Right lobe of liver (tissue), 6 donors: ENCODE results near the gene ENTPD3. TPM values are rescaled to one million over a fixed set of nuclear protein-coding genes. Genes with fewer than 3 reads are reported as not detected.

Experiments used
- ATAC-seq, 4 donors: fragments of 200-7000 bp; cut with Tn5 transposase; one replicate each; pipeline ENCODE4 v1.9.1; 2020; ENCODE audit warnings: mild to moderate bottlenecking in 4 of 4, moderate library complexity in 4 of 4
- DNase-seq, 3 donors: peaks; one replicate each; pipeline ENCODE4 v3.0.0-alpha.2; 2020
- H3K27ac ChIP-seq, 3 donors: fragments of 200-600 bp; one replicate each; pipeline ENCODE4 v1.8.0; 2022
- H3K27me3 ChIP-seq, 2 donors: fragments of 200-600 bp; one replicate each; pipeline ENCODE4 v1.8.0; 2022
- H3K36me3 ChIP-seq, 4 donors: fragments of 200-600 bp; sonication (generic) in 1 of 4; one replicate each; pipeline versions ENCODE4 v1.5.1 to v1.8.0; 2017 to 2022; ENCODE audit warnings: control low read depth in 1 of 4
- H3K4me1 ChIP-seq, 4 donors: fragments of 200-600 bp; sonication (generic) in 1 of 4; one replicate each; pipeline versions ENCODE4 v1.5.1 to v1.8.0; 2017 to 2022; ENCODE audit warnings: control low read depth in 1 of 4
- H3K4me3 ChIP-seq, 3 donors: fragments of 200-600 bp; one replicate each; pipeline ENCODE4 v1.8.0; 2022
- H3K9me3 ChIP-seq, 4 donors: fragments of 200-600 bp; sonication (generic) in 1 of 4; one replicate each; pipeline versions ENCODE4 v1.5.1 to v1.8.0; 2017 to 2022; ENCODE audit warnings: control low read depth in 1 of 4
- CTCF ChIP-seq, 4 donors: fragments of 200-600 bp in 3 of 4; fragments of 450-650 bp in 1 of 4; IDR thresholded peaks; one replicate each; pipeline versions ENCODE4 v1.5.1 to v1.8.0; 2016 to 2022; ENCODE audit warnings: antibody characterized with exemption in 4 of 4, mild to moderate bottlenecking in 2 of 4
- POLR2A ChIP-seq: fragments of 450-650 bp; IDR thresholded peaks from one replicate; pipeline ENCODE4 v1.6.1; 2017; ENCODE audit warnings: antibody characterized with exemption, mild to moderate bottlenecking
- WGBS: methylation state at CpG from one replicate; pipeline ENCODE4 v1.1.6; 2018; ENCODE audit warnings: low coverage, low lambda C conversion rate; ENCODE audit not compliant: insufficient coverage; ENCODE audit errors: missing lambda C conversion rate; 5-methylcytosine and 5-hydroxymethylcytosine counted together
- intact Hi-C, 2 donors: fragments of 100-400 bp; cut with DNase I; formaldehyde crosslinking; loops; one replicate each; pipeline versions ENCODE4 v1.11.2 to v1.14.1; 2022
- total RNA-seq, 6 experiments: library from RNA; depleted of rRNA in 2 of 6; stranded (reverse); fragments of >200 nt in 2 of 6; fragmentation: NEBNext Ultra II Directional in 3 of 6; extraction: Animal tissue kit (Norgen Biotek cat#: 25700) in 3 of 6; gene quantifications; one replicate each; pipeline versions ENCODE4 v1.1.0 to v1.2.4, GENCODE V29; 2016 to 2023
- donor health status: DM: no; HTN: yes; CAD: no.
- donor health status: DM: no; HTN: no; CAD: no.
- donor health status: DM: no; HTN: no; CAD: no.
- donor health status: DM: no; HTN: yes; CAD: no.
- donor health status: DM: no; HTN: yes; CAD: no.

Gene ENTPD3
- total RNA-seq, 6 experiments from 2014 or later, result not detected

- H3K4me1 ChIP-seq, result peaks cover 0 to 1% (median 0%) of the 10 kb centered on the region in 4 donors
- ATAC-seq (no peak), DNase-seq (no peak)
- 69% methylated on average over 8 of the region's 8 CpGs for WGBS
- H3K27me3 ChIP-seq, result no peaks in the 10 kb centered on the region
- intact Hi-C loops, result no loop called here
- H3K36me3 ChIP-seq, result no peaks in the 10 kb centered on the region
- H3K9me3 ChIP-seq, result no peaks in the 10 kb centered on the region
- no peak overlapping the region for H3K4me3 ChIP-seq
- no peak for TF ChIP-seq POLR2A
- TF ChIP-seq CTCF (IDR thresholded peaks at IDR 0.05), result no peak
- no peak overlapping the region for H3K27ac ChIP-seq
Measured at GRCh38 chr3:40381904-40382616, 4.9 kb upstream of the ENTPD3 start.

- no peak overlapping the region for H3K27ac ChIP-seq
- no peaks in the 10 kb centered on the region for H3K27me3 ChIP-seq
- TF ChIP-seq CTCF (IDR thresholded peaks at IDR 0.05) (no peak), POLR2A (no peak)
- H3K4me1 ChIP-seq, result peaks cover 0 to 6% (median 0%) of the 10 kb centered on the region in 4 donors
- ATAC-seq (no peak), DNase-seq (no peak)
- no peaks in the 10 kb centered on the region for H3K9me3 ChIP-seq
- no peaks in the 10 kb centered on the region for H3K36me3 ChIP-seq
- intact Hi-C loops, result no loop called here
- no peak overlapping the region for H3K4me3 ChIP-seq
- 71% methylated on average over 2 of the region's 2 CpGs for WGBS
Measured at GRCh38 chr3:40382617-40382979, 4.4 kb upstream of the ENTPD3 start.

GRCh38 chr3:40386213-40386612 lies 771 bp upstream of the ENTPD3 start:
- H3K36me3 ChIP-seq, result no peaks in the 10 kb centered on the region
- WGBS, result no CpG with 5 or more reads among the region's 3 CpGs
- no peak overlapping the region for H3K4me3 ChIP-seq
- intact Hi-C loops, result no loop called here
- H3K27me3 ChIP-seq, result no peaks in the 10 kb centered on the region
- H3K9me3 ChIP-seq, result no peaks in the 10 kb centered on the region
- TF ChIP-seq CTCF (IDR thresholded peaks at IDR 0.05) (no peak), POLR2A (no peak)
- no peak for ATAC-seq
- peaks cover 0 to 6% (median 0%) of the 10 kb centered on the region in 4 donors for H3K4me1 ChIP-seq
- no peak overlapping the region for H3K27ac ChIP-seq
- DNase-seq, result no peak

GRCh38 chr3:40387895-40388254 lies 891 bp downstream of the ENTPD3 start:
- Histone ChIP-seq H3K27ac (no peak overlapping the region), H3K36me3 (no peaks in the 10 kb centered on the region), H3K27me3 (no peaks in the 10 kb centered on the region), H3K4me1 (peaks cover 0 to 6% (median 0%) of the 10 kb centered on the region in 4 donors), H3K4me3 (no peak overlapping the region), H3K9me3 (no peaks in the 10 kb centered on the region)
- no peak for DNase-seq
- 93% methylated on average over 10 of the region's 10 CpGs for WGBS
- TF ChIP-seq POLR2A (no peak), CTCF (IDR thresholded peaks at IDR 0.05) (no peak)
- ATAC-seq, result no peak
- intact Hi-C loops, result no loop called here
